ENCODE measurements around the gene MIDN.

The MIDN gene

GRCh38 chr19:1237027-1237659 lies 11.2 kb upstream of the MIDN start (continued):
- TF ChIP-seq ZSCAN23 (tag by site-specific recombination; IDR thresholded peaks at IDR 0.05) (no peak), ZNF792 (tag by site-specific recombination; IDR thresholded peaks at IDR 0.05) (no peak), ZNF133 (tag by site-specific recombination; IDR thresholded peaks at IDR 0.05) (no peak), ZBTB8A (tag by site-specific recombination; IDR thresholded peaks at IDR 0.05) (peak; percentile 76), ZFHX2 (tag by site-specific recombination; conservative IDR thresholded peaks at IDR 0.05) (peak; percentile 83), ZNF394 (tag by site-specific recombination; IDR thresholded peaks at IDR 0.05; ENCODE audit: borderline replicate concordance) (no peak), ZNF580 (tag by site-specific recombination; IDR thresholded peaks at IDR 0.05) (no peak), ZNF660 (tag by site-specific recombination; IDR thresholded peaks at IDR 0.05) (no peak), ZNF302 (tag by site-specific recombination; IDR thresholded peaks at IDR 0.05; ENCODE audit: low read depth) (no peak), ZFP69B (tag by site-specific recombination; IDR thresholded peaks at IDR 0.05) (peak; percentile 22; the same call in 1 of the 2 replicates), ZNF707 (tag by site-specific recombination; IDR thresholded peaks at IDR 0.05) (no peak), ZNF501 (tag by site-specific recombination; IDR thresholded peaks at IDR 0.05) (no peak), ZNF571 (tag by site-specific recombination; IDR thresholded peaks at IDR 0.05) (no peak), ZNF76 (tag by site-specific recombination; IDR thresholded peaks at IDR 0.05; ENCODE audit: borderline replicate concordance, low read depth) (peak; percentile 66; the same call in 1 of the 2 replicates), EGR2 (tag by site-specific recombination; IDR thresholded peaks at IDR 0.05; ENCODE audit: low read depth) (peak; percentile 75), ZNF747 (tag by site-specific recombination; IDR thresholded peaks at IDR 0.05) (no peak), PRDM6 (tag by site-specific recombination; IDR thresholded peaks at IDR 0.05) (no peak), ZBTB7A (tag by site-specific recombination; IDR thresholded peaks at IDR 0.05; ENCODE audit: low read depth) (peak; percentile 72; the same call in 1 of the 2 replicates), ZNF221 (tag by site-specific recombination; IDR thresholded peaks at IDR 0.05; ENCODE audit: borderline replicate concordance) (no peak), YY2 (tag by site-specific recombination; IDR thresholded peaks at IDR 0.05) (0 out of 2 replicates have a peak, but pooled peaks have one; percentile 30), ZNF510 (tag by site-specific recombination; IDR thresholded peaks at IDR 0.05; ENCODE audit: insufficient replicate concordance) (no peak), ZBTB48 (tag by site-specific recombination; IDR thresholded peaks at IDR 0.05) (0 out of 2 replicates have a peak, but pooled peaks have one; percentile 39), ZNF521 (tag by site-specific recombination; IDR thresholded peaks at IDR 0.05) (no peak), BCL6B (tag by site-specific recombination; IDR thresholded peaks at IDR 0.05) (no peak), ZXDB (tag by site-specific recombination; IDR thresholded peaks at IDR 0.05) (peak; percentile 45; the same call in 1 of the 2 replicates), ZSCAN18 (tag by site-specific recombination; IDR thresholded peaks at IDR 0.05) (no peak), IKZF3 (tag by site-specific recombination; IDR thresholded peaks at IDR 0.05) (peak; percentile 13; the same call in 1 of the 2 replicates), ZNF324 (tag by site-specific recombination; IDR thresholded peaks at IDR 0.05) (no peak), KLF1 (tag by site-specific recombination; IDR thresholded peaks at IDR 0.05) (peak; percentile 75), ZNF639 (tag by site-specific recombination; IDR thresholded peaks at IDR 0.05) (no peak), ZNF341 (tag by site-specific recombination; IDR thresholded peaks at IDR 0.05; ENCODE audit: low read depth) (peak; percentile 47; the same call in 1 of the 2 replicates), ZBTB10 (tag by site-specific recombination; IDR thresholded peaks at IDR 0.05) (peak; percentile 84), ZNF548 (tag by site-specific recombination; IDR thresholded peaks at IDR 0.05) (no peak)
